Activated CD4-positive, alpha-beta T cell treated with anti-CD3 and anti-CD28 coated beads, Interleukin-2, amount 50 U/mL, for 4 hours (primary cell): ENCODE results near the gene KLK13.

Experiments used
- DNase-seq, 2 experiments: peaks; one replicate each; pipeline ENCODE4 v3.0.0-alpha.2; 2020

KLK13 gene

GRCh38 chr19:51091895-51092873, 27.3 kb upstream of the KLK13 start:
- no peak for DNase-seq

- no peak for DNase-seq
Measured at GRCh38 chr19:51091126-51091525, 26.2 kb upstream of the KLK13 start.

DNA sequence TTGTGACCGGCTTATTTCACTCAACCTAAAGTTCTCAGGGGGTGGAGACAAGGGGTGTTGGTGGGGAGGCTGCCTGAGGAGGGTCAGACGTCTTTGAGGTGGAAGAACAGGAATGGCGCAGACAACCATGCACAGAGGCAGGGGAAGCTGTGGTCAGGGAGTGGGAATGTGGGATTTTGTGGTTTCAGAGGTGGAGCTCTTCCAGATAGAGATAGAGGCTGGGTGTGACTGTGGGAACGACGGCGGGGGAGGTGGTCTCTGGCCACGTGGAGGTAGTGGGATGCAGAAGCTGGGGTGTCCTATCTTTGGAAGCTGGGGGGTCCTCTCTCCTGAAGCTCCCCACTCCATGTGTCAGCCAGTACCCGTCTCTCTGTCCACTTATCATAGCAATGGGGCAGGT, 25.6 kb upstream of the KLK13 start:
- DNase-seq: no peak

- no peak for DNase-seq
Measured at GRCh38 chr19:51089786-51090185, 24.9 kb upstream of the KLK13 start.

DNA sequence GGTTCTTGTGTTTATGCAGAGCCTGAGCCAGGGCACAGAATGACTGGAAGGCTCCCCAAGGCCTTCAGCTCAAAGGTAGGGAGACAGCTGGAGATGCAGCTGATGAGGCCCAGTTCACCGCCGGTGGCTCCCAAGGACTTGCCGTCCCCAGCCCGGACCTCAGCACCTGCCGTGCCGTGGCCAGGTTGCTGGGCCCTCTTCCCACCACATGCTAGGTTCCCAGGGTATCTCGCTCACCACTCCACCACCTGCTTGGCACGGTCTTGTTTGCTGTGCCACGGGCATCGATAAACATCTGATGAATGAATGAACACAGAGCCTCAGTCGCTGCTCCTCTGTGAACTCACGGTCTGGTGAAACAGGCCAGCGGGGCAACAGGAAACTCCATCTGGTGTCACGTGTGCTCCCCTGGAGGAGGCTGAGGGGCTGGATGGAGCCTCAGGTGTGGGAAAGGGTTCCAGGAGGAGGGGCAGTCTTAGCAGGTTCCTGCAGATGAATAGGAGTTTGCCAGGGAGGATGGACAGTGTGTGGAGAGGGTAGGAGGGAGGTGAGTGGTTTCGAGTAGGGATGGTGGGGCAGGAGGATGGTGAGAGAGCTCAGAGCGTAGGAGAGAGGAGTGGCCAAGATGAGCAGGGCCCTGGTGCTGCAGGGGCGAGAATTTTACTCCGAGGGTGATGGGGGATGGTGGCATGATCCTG, 21.4 kb upstream of the KLK13 start:
- no peak for DNase-seq

DNA sequence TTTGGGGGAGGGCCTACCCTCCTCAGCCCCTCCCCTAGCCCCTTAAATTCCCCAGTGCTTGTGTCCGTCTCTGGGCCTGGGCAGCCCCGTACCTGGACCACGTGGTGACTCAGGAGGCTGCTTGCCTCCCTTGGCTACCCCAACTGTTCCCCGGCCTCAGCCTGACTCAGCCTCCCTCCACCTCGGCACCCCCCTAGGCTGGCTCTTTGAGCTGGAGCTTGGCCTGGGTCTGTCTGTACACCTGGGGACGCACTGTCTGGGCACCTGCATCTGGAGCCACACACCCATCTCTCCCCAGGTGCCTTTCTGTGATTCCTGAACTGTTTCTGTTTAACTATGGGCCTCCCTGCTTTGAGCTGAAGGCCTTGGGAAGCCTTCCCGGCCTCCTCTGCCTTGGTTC, 19.6 kb upstream of the KLK13 start:
- DNase-seq: no peak

DNA sequence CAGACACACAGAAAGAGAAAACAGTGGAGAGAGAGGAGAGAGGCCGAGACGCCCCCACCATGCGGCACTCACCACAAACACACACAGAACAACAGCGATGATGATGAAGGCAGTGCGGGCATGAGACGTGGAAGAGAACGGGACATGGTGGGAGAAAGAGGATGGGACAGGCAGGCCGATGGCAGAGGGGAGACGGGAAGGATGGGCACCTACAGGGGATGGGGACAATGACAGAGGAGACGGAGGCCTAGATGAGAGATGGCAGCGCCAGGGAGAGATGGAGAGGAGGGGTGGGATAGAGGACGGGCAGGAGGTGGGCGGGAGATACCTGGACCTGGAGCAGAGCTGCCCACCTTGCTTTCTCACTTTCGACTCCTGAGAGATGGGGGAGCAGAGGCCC, 18.9 kb upstream of the KLK13 start:
- DNase-seq: no peak

GRCh38 chr19:51083181-51083580, 18.3 kb upstream of the KLK13 start:
- no peak for DNase-seq

DNA sequence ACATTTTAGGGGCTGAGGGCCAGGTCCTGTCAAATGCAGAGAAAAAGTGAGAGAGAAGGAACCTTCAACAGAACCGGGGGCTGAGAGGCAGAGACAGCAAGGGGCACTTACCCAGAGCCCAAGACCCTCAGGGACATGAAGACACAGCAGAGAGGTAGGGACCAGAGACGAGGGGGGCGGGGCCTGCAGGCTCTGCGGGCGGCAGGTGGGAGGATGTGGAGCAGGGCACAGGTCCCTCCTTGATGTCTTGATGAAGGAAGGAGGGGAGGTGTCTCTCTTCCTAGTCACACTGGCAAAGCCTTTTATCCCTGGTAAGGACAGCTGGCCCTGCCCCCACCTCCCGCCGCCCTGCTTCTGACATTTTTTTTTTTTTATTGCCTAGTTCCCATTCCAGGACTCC, 17.7 kb upstream of the KLK13 start, which contains the start of gene KLK14:
Gene KLK14, minus strand, starts transcription at position 277 of the 400 bp plus-strand sequence. Its CDS starts 273 bp downstream, at position 4.
- no peak for DNase-seq

DNA sequence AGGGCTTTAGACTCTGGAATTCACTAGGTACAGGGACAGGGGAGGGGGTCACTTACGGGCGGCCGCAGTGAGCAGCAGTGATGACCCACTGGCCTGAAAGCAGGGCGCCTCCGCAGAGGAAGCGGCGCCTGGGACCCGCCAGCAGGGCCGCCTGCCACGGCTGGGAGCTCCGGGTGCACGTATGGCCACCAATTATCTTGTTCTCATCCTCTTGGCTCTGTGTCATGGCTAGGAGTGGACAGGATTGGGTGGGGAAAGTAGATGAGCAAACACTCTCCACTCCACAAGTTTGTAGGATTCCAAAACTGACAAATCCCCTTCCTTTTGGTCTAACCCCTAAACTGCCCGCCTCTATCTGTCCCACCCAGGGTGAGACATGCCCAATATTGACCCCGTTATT, 16.6 kb upstream of the KLK13 start:
- no peak for DNase-seq

DNA sequence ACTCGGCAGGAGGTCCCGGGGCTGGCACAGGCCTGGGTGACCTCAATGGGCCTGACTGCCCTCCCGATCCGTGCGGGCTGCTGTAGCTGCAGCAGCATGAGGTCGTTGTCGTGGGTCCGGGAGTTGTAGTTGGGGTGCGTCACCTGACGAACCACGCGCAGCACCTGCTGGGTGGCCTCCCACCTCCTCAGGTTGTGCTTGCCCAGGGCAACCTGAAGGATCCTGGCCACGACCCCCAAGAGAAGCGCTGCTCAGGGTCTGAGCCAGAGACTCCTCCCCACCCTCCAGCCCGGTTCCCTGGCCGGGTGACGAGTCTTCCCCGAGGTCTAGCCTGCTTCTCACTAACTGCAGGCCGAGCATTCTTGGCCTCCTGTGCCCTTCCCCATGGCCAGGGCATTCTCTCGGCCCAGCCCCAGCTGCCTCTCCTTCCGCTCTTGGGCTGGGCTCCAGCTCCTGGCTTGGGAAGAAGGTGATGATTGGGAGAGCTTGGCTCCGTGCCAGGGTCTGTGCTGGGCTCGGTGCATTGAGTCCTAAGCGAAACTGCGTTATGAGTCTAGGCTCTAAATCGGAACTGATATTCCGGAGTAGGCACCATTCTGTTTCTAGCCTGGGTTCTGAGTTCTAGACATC, 14.7 kb upstream of the KLK13 start:
- no peak for DNase-seq

GRCh38 chr19:51078731-51079130, 13.8 kb upstream of the KLK13 start:
- no peak for DNase-seq

- no peak for DNase-seq
Measured at GRCh38 chr19:51078104-51078503, 13.2 kb upstream of the KLK13 start.

- no peak for DNase-seq
Measured at GRCh38 chr19:51076631-51077213, 11.8 kb upstream of the KLK13 start.

DNA sequence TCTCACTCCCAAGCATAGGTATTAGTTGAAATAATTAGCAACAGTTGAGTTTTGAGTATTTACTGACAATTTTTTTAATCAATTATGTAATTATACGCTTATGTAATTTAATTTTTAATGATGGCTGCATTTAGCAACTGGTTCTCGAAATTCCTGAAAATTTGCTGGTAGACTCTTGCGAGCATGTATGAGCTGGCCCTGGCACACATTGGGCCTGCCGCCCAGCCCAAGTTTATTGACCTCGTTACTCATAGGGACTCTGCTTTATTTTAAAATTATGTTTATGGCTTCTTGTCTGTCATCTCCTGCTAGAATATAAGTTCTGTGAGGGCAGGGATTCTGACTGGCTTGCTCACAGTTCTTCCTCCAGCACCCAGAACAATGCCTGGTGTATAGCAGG, 11.1 kb upstream of the KLK13 start:
- no peak for DNase-seq

DNA sequence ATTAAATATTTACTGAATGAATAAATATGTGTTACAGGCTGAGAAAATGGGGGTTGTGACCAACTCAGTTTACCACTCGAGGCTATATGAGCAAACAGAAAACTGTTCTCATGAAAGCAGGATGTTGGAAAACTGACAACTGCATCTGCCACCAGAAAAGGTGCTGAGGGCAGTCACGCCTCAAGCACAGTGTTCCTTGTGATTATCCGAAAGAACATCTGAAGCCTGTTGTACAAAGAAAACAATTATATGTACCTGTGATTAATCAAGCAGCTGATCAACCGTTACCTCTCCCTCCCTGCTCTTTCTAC, 6.2 kb upstream of the KLK13 start:
- no peak for DNase-seq

GRCh38 chr19:51070334-51071094, 5.6 kb upstream of the KLK13 start:
- no peak for DNase-seq

GRCh38 chr19:51066393-51067186, 1.7 kb upstream of the KLK13 start:
- DNase-seq: no peak

DNA sequence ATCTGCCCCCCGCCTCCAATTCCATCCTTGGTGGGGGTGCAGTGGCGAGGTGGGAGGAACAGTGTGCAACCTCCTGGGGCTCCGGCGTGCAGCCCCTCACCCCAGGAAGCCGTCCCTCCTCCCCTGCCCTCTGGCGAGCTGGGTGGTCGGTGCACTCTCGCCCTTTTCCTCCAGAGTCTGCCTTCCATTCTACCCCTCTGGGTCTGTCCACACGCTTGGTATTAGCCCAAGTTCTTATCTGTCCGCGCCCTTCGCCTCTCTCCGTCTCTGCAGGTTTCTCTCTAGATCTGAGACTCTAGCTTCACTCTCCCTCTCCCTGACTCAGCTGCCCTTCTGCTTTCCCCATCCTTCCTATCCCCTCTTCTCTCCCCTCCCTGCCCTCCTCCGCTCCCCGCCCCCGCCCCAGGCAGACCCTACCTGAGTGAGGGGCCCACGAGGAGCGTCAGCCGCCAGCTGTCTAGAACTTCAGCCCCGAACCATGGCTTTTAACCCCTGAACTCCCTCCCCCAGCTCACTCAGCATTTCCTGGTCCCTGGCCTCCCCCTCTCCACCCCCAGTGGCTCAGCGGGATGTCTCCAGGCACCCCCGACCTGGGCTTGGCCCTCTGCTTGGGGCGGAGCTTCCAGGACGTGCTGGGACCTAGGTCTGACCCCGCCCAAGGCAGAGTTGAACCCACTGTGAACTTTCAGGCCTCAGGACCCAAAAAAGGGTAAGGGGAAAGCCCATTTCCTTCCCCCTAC, 499 bp upstream of the KLK13 start:
- no peak for DNase-seq

- no peak for DNase-seq
Measured at GRCh38 chr19:51063664-51064063, 1.2 kb downstream of the KLK13 start.

GRCh38 chr19:51060973-51061372, 3.9 kb downstream of the KLK13 start:
- no peak for DNase-seq
